A673 (cell line): ENCODE results near the gene MAT2A. TPM values are rescaled to one million over a fixed set of nuclear protein-coding genes. Genes with fewer than 3 reads are reported as not detected.

Experiments
- BruUV-seq: library from RNA; stranded (reverse); fragments of 400-500 nt; replicated peaks from 2 replicates; lab custom pipeline; 2021; lab: Mats Ljungman, UMichigan
- CTCF ChIA-PET: fragments of 300-600 bp; sonication (Branson Sonifier 250); formaldehyde crosslinking; loops from one replicate; lab custom pipeline; 2022; ENCODE audit warnings: antibody characterized with exemption; lab: Charles Lee
- POLR2A ChIA-PET: fragments of 300-600 bp; sonication (Branson Sonifier 250); formaldehyde crosslinking; loops from one replicate; lab custom pipeline; 2022; ENCODE audit warnings: antibody characterized with exemption; ENCODE audit not compliant: low non-redundant PET; lab: Charles Lee
- DNase-seq: peaks from one replicate; pipeline ENCODE4 v3.0.0-alpha.2; 2015; ENCODE audit warnings: low spot score
- H3K27ac ChIP-seq: fragments of 200-600 bp; sonication (generic); 2 replicates; pipeline ENCODE4 v1.5.1; 2016; ENCODE audit warnings: mixed run types, low read depth, mild to moderate bottlenecking, mixed read lengths, antibody characterized with exemption, low read length; ENCODE audit not compliant: poor library complexity, severe bottlenecking
- H3K27me3 ChIP-seq: fragments of 200-600 bp; sonication (generic); replicated peaks from 2 replicates; pipeline ENCODE4 v1.6.1; 2017; ENCODE audit warnings: mixed run types, low read depth, mild to moderate bottlenecking, mixed read lengths, antibody characterized with exemption, low read length; ENCODE audit not compliant: insufficient read depth, poor library complexity
- H3K36me3 ChIP-seq: fragments of 200-600 bp; sonication (generic); 2 replicates; pipeline ENCODE4 v1.6.1; 2016; ENCODE audit warnings: mixed run types, mild to moderate bottlenecking, mixed read lengths, antibody characterized with exemption, low read length; ENCODE audit not compliant: insufficient read depth, poor library complexity, severe bottlenecking
- H3K4me1 ChIP-seq: fragments of 200-600 bp; sonication (generic); 2 replicates; pipeline ENCODE4 v1.6.1; 2017; ENCODE audit warnings: mixed run types, mild to moderate bottlenecking, mixed read lengths, antibody characterized with exemption, low read length; ENCODE audit not compliant: insufficient read depth, poor library complexity, severe bottlenecking
- H3K4me3 ChIP-seq: fragments of 200-600 bp; sonication (generic); 2 replicates; pipeline ENCODE4 v1.5.1; 2016; ENCODE audit warnings: low read depth, mixed run types, mild to moderate bottlenecking, mixed read lengths, low read length; ENCODE audit not compliant: poor library complexity, severe bottlenecking
- H3K9me3 ChIP-seq: fragments of 200-600 bp; sonication (generic); 2 replicates; pipeline ENCODE4 v1.6.1; 2016; ENCODE audit warnings: mixed run types, low read depth, mild to moderate bottlenecking, mixed read lengths, antibody characterized with exemption, low read length; ENCODE audit not compliant: poor library complexity, severe bottlenecking
- CTCF ChIP-seq: fragments of 300-800, 200-600 bp; sonication (generic); conservative IDR thresholded peaks from 2 replicates; pipeline ENCODE4 v1.5.1; 2017; ENCODE audit warnings: low read depth, mild to moderate bottlenecking, antibody characterized with exemption, low read length, moderate library complexity, mixed read lengths
- EZH2 ChIP-seq: fragments of 200-600 bp; sonication (generic); IDR thresholded peaks from 2 replicates; pipeline ENCODE4 v1.6.1; 2017; ENCODE audit warnings: borderline replicate concordance, low read depth, mild to moderate bottlenecking, mixed read lengths, antibody characterized with exemption, low read length; ENCODE audit not compliant: poor library complexity, severe bottlenecking
- intact Hi-C: fragments of 100-400 bp; cut with micrococcal nuclease; formaldehyde crosslinking; loops from one replicate; pipeline ENCODE4 v1.10.0; 2022; ENCODE audit not compliant: unreplicated experiment
- total RNA-seq: library from RNA; stranded (reverse); gene quantifications from 2 replicates; pipeline ENCODE4 v1.2.3, GENCODE V29; 2021

Gene MAT2A
- total RNA-seq, 1 experiment from 2014 or later: 408 TPM

GRCh38 chr2:85561280-85562212 lies 22.6 kb downstream of the MAT2A start, which contains the start of gene GGCX:
Gene GGCX (minus strand): TSS chr2:85561493. CDS start chr2:85561428, 65 bp downstream.
- Histone ChIP-seq H3K4me1 (peaks cover 15% of the 10 kb centered on the region), H3K27me3 (no peaks in the 10 kb centered on the region), H3K4me3 (peak within 1 kb of the TSS; percentile 63), H3K36me3 (peaks cover 11% of the 10 kb centered on the region), H3K27ac (peak within 1 kb of the TSS; percentile 79), H3K9me3 (no peaks in the 10 kb centered on the region)
- TSS peak; percentile 93 for BruUV-seq
- TF ChIP-seq CTCF: no peak
- TF ChIP-seq EZH2: no peak
- intact Hi-C loops: no loop called here
- DNase-seq: peak; percentile 98
- POLR2A ChIA-PET: interaction anchor here (0.6 to 0.8 kb wide), 5 partner anchors 13 to 223 kb away, joined by 3 to 7 read pairs (median 4); no protein-coding TSS in a partner anchor
- CTCF ChIA-PET: interaction anchor here (0.6 to 2.0 kb wide), 2 partner anchors 9 to 812 kb away, joined by 3 to 10 read pairs; no protein-coding TSS in a partner anchor

- POLR2A ChIA-PET: no interaction called here
- no peak for DNase-seq
- CTCF ChIA-PET: no interaction called here
- H3K36me3 ChIP-seq: no peaks in the 10 kb centered on the region
- no peak overlapping the region for H3K4me3 ChIP-seq
- BruUV-seq: no TSS peak
- no peaks in the 10 kb centered on the region for H3K9me3 ChIP-seq
- TF ChIP-seq EZH2 (no peak), CTCF (no peak)
- no peak overlapping the region for H3K27ac ChIP-seq
- intact Hi-C loops: no loop called here
- no peaks in the 10 kb centered on the region for H3K27me3 ChIP-seq
- peaks cover 15% of the 10 kb centered on the region for H3K4me1 ChIP-seq
Measured at GRCh38 chr2:85564144-85564563, 25.2 kb downstream of the MAT2A start.

GRCh38 chr2:85566265-85566664 lies 27.3 kb downstream of the MAT2A start:
- TF ChIP-seq EZH2 (no peak), CTCF (no peak)
- BruUV-seq: no TSS peak
- Histone ChIP-seq H3K9me3 (no peaks in the 10 kb centered on the region), H3K27ac (no peak overlapping the region), H3K27me3 (no peaks in the 10 kb centered on the region), H3K4me1 (peaks cover 7% of the 10 kb centered on the region), H3K36me3 (no peaks in the 10 kb centered on the region), H3K4me3 (no peak overlapping the region)
- DNase-seq: no peak
- POLR2A ChIA-PET: no interaction called here
- CTCF ChIA-PET: no interaction called here
- intact Hi-C loops: no loop called here
